ENCODE data around the gene SRRD.
"Not testable (repeated sequence)": the region's sequence is repeated elsewhere in the genome, so short reads cannot be mapped to it uniquely, and the experiment has no call there.

GRCh38 chr22:26438776-26439175 lies 44.9 kb upstream of the SRRD start:
- not testable (repeated sequence) for TF ChIP-seq CTCF, EP300 (IDR thresholded peaks at IDR 0.05)
